GM12878 (cell line): ENCODE results near the gene CCDC91. TPM values are rescaled to one million over a fixed set of nuclear protein-coding genes. Genes with fewer than 3 reads are reported as not detected.

Source experiments
- ATAC-seq: fragments of 200-7000 bp; cut with Tn5 transposase; 3 replicates; pipeline ENCODE4 v1.9.1; 2020; ENCODE audit warnings: mild to moderate bottlenecking, moderate library complexity
- BruUV-seq: library from RNA; stranded (reverse); fragments of 400-500 nt; replicated peaks from 2 replicates; lab custom pipeline; 2021; lab: Mats Ljungman, UMichigan
- CTCF ChIA-PET: fragments of 300-600 bp; sonication (Branson Sonifier 250); formaldehyde crosslinking; extraction: SDS; loops from one replicate; lab custom pipeline; 2021; ENCODE audit warnings: inconsistent platforms; lab: Yijun Ruan, JAX
- POLR2A ChIA-PET: fragments of 350-600 bp; formaldehyde crosslinking; extraction: SDS; loops from one replicate; lab custom pipeline; 2021; ENCODE audit warnings: inconsistent platforms; lab: Charles Lee
- RAD21 ChIA-PET: fragments of 300-600 bp; sonication (Branson Sonifier 250); formaldehyde crosslinking; loops from one replicate; lab custom pipeline; 2023; ENCODE audit warnings: antibody characterized with exemption; ENCODE audit not compliant: unreplicated experiment; lab: Charles Lee
- SMC1A ChIA-PET: fragments of 300-600 bp; sonication (Branson Sonifier 250); formaldehyde crosslinking; loops from one replicate; lab custom pipeline; 2023; ENCODE audit not compliant: unreplicated experiment, uncharacterized antibody; lab: Charles Lee
- DNase-seq: peaks from one replicate; pipeline ENCODE4 v3.0.0-alpha.2; 2011; ENCODE audit warnings: low read depth, low spot score
- FAIRE-seq: peaks from 3 replicates; lab custom pipeline; 2011; peaks lifted over from hg19 to GRCh38; lab: Jason Lieb, UNC
- H2AFZ ChIP-seq: 2 replicates; pipeline ENCODE4 v1.6.0; 2011; ENCODE audit warnings: low read depth, low read length, control low read depth; ENCODE audit not compliant: control insufficient read depth
- H3K27ac ChIP-seq: 2 replicates; pipeline ENCODE4 v1.5.1; 2011; ENCODE audit warnings: control low read depth; ENCODE audit not compliant: control insufficient read depth, insufficient read depth
- H3K27me3 ChIP-seq, 2 experiments: replicated peaks in 1 of 2; 2 replicates each; pipeline versions ENCODE4 v1.6.0 to v1.6.1; 2011; ENCODE audit warnings: low read length in 1 of 2; ENCODE audit not compliant: control insufficient read depth in 2 of 2, insufficient read depth in 2 of 2
- H3K36me3 ChIP-seq, 2 experiments: 2 replicates each; pipeline ENCODE4 v1.5.1; 2011; ENCODE audit warnings: low read length in 1 of 2; ENCODE audit not compliant: control insufficient read depth in 2 of 2, insufficient read depth in 2 of 2
- H3K4me1 ChIP-seq: 2 replicates; pipeline ENCODE4 v1.6.1; 2011; ENCODE audit warnings: mild to moderate bottlenecking, low read length, moderate library complexity, mixed read lengths; ENCODE audit not compliant: control insufficient read depth, insufficient read depth
- H3K4me2 ChIP-seq: 2 replicates; pipeline ENCODE4 v1.6.0; 2011; ENCODE audit warnings: control low read depth; ENCODE audit not compliant: control insufficient read depth, insufficient read depth
- H3K4me3 ChIP-seq: fragments of 200-600 bp; sonication (generic); 2 replicates; pipeline ENCODE4 v1.5.1; 2016
- H3K79me2 ChIP-seq: 2 replicates; pipeline ENCODE4 v1.6.0; 2011; ENCODE audit warnings: low read length; ENCODE audit not compliant: control insufficient read depth, insufficient read depth
- H3K9ac ChIP-seq: 2 replicates; pipeline ENCODE4 v1.8.0; 2011; ENCODE audit warnings: low read length, control low read depth, mixed read lengths; ENCODE audit not compliant: control insufficient read depth, insufficient read depth
- H3K9me3 ChIP-seq: replicated peaks from 3 replicates; pipeline ENCODE4 v1.5.1; 2011; ENCODE audit warnings: mild to moderate bottlenecking, low read length; ENCODE audit not compliant: control insufficient read depth, insufficient read depth
- H4K20me1 ChIP-seq: 2 replicates; pipeline ENCODE4 v1.6.0; 2011; ENCODE audit not compliant: control insufficient read depth, insufficient read depth
- BACH1 ChIP-seq: fragments of 450-650 bp; IDR thresholded peaks from 2 replicates; pipeline ENCODE4 v1.6.1; 2017; ENCODE audit warnings: mild to moderate bottlenecking, borderline replicate concordance
- FOXM1 ChIP-seq: IDR thresholded peaks from 2 replicates; pipeline ENCODE4 v1.6.1; 2012; ENCODE audit warnings: low read depth, mild to moderate bottlenecking, inconsistent platforms, low read length, moderate library complexity
- KLF5 ChIP-seq: fragments of 450-650 bp; IDR thresholded peaks from 2 replicates; pipeline ENCODE4 v1.6.1; 2014; ENCODE audit warnings: mild to moderate bottlenecking; ENCODE audit not compliant: partially characterized antibody
- NFXL1 ChIP-seq: fragments of 450-650 bp; IDR thresholded peaks from 2 replicates; pipeline ENCODE4 v1.6.1; 2017; ENCODE audit warnings: antibody characterized with exemption, mild to moderate bottlenecking, borderline replicate concordance
- RFX5 ChIP-seq: IDR thresholded peaks from 2 replicates; pipeline ENCODE4 v1.6.1; 2011; ENCODE audit warnings: low read depth, low read length, improper control_type of control experiment
- ZBED1 ChIP-seq: IDR thresholded peaks from 2 replicates; pipeline ENCODE4 v1.6.1; 2016; ENCODE audit warnings: borderline replicate concordance
- ZNF687 ChIP-seq: fragments of 450-650 bp; IDR thresholded peaks from 2 replicates; pipeline ENCODE4 v1.6.1; 2017; ENCODE audit warnings: mild to moderate bottlenecking, moderate library complexity
- WGBS: methylation state at CpG from one replicate; pipeline ENCODE4 v1.1.6; 2016; ENCODE audit warnings: low lambda C conversion rate; ENCODE audit not compliant: insufficient replicate concordance, insufficient coverage; ENCODE audit errors: missing lambda C conversion rate; 5-methylcytosine and 5-hydroxymethylcytosine counted together
- in situ Hi-C: fragments of 300-500 bp; cut with MboI; formaldehyde crosslinking; loops from 9 replicates; pipeline ENCODE4 v1.14.3; 2018; ENCODE audit warnings: mixed read lengths
- intact Hi-C: fragments of 100-400 bp; cut with micrococcal nuclease; formaldehyde crosslinking; loops from one replicate; pipeline ENCODE4 v1.14.2; 2022; ENCODE audit not compliant: unreplicated experiment
- polyA plus RNA-seq, 11 experiments: library from polyadenylated mRNA; depleted of rRNA in 4 of 11; unstranded in 6 of 11; stranded (reverse) in 5 of 11; fragments of >200 nt; fragmentation: Nextera tagmentation in 4 of 11; fragmentation: Illumina TruSeq in 1 of 11; extraction: Ambion mirVana in 4 of 11; extraction: Trizol in 1 of 11; gene quantifications; 1 replicate in 1 of 11; 2 replicates in 10 of 11; pipeline versions ENCODE4 v1.2.1 to v1.2.3, GENCODE V29; 2011 to 2016; ENCODE audit warnings: inconsistent platforms in 2 of 11, missing spikeins in 2 of 11, low read depth in 1 of 11
- total RNA-seq, 4 experiments: library from RNA; depleted of rRNA in 3 of 4; stranded (reverse); fragments of >200 nt in 3 of 4; fragmentation: Illumina TruSeq in 1 of 4; extraction: Trizol in 1 of 4; gene quantifications; 2 replicates each; pipeline versions ENCODE4 v1.2.1 to v1.2.3, GENCODE V29; 2013 to 2021
- TF ChIP-seq, protein P1 (sequence below): IDR thresholded peaks from 2 replicates; pipeline ENCODE4 v1.6.1; 2011; ENCODE audit warnings: low read depth, low read length, improper control_type of control experiment, borderline replicate concordance

Gene CCDC91
- total and polyA plus RNA-seq, 10 of the 15 experiments (the other 5 are each of a cell fraction or from before 2014, with no cell fraction given): 6.1 to 24.9 (median 16.5) TPM

GRCh38 chr12:28457785-28458184, 267.5 kb downstream of the CCDC91 start:
- intact Hi-C loops: no loop called here
- POLR2A ChIA-PET: no interaction called here
- H3K36me3 ChIP-seq: no peaks in the 10 kb centered on the region; a peak in 1 of 4 replicates
- H3K27me3 ChIP-seq: no peaks in the 10 kb centered on the region
- in situ Hi-C loops: no loop called here
- CTCF ChIA-PET: no interaction called here
- WGBS: 79% methylated on average over 3 of the region's 3 CpGs
- RAD21 ChIA-PET: no interaction called here
- no peak overlapping the region for H2AFZ ChIP-seq
- H3K4me2 ChIP-seq: no peak overlapping the region
- FAIRE-seq (no peak), DNase-seq (no peak), ATAC-seq (no peak)
- H3K4me1 ChIP-seq: no peaks in the 10 kb centered on the region
- no peak overlapping the region for H3K27ac ChIP-seq
- H3K9me3 ChIP-seq: no peaks in the 10 kb centered on the region; the same call in 1 of the 3 replicates
- H3K79me2 ChIP-seq: no peaks in the 10 kb centered on the region
- H3K4me3 ChIP-seq: no peak overlapping the region
- no peaks in the 10 kb centered on the region for H4K20me1 ChIP-seq
- BruUV-seq: no TSS peak
- TF ChIP-seq KLF5: no peak
- TF ChIP-seq RFX5: no peak
- no peak for TF ChIP-seq ZNF687
- TF ChIP-seq BACH1: no peak
- no peak for TF ChIP-seq FOXM1
- TF ChIP-seq ZBED1: no peak
- TF ChIP-seq NFXL1: no peak
- TF ChIP-seq, protein P1, sequence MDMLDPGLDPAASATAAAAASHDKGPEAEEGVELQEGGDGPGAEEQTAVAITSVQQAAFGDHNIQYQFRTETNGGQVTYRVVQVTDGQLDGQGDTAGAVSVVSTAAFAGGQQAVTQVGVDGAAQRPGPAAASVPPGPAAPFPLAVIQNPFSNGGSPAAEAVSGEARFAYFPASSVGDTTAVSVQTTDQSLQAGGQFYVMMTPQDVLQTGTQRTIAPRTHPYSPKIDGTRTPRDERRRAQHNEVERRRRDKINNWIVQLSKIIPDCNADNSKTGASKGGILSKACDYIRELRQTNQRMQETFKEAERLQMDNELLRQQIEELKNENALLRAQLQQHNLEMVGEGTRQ: no peak
- TF ChIP-seq, all 136 proteins: peak for 0
- SMC1A ChIA-PET: no interaction called here
- H3K9ac ChIP-seq: no peak overlapping the region
